C4-2B (cell line): ENCODE results near the gene SYNE2.

Source experiments
- ZFX ChIP-seq: fragments of 450-650 bp; IDR thresholded peaks from 2 replicates; pipeline ENCODE4 v1.6.1; 2017
- TF ChIP-seq, protein P1 (sequence below): fragments of 450-650 bp; conservative IDR thresholded peaks from 2 replicates; pipeline ENCODE4 v1.5.1; 2017; ENCODE audit warnings: mild to moderate bottlenecking

DNA sequence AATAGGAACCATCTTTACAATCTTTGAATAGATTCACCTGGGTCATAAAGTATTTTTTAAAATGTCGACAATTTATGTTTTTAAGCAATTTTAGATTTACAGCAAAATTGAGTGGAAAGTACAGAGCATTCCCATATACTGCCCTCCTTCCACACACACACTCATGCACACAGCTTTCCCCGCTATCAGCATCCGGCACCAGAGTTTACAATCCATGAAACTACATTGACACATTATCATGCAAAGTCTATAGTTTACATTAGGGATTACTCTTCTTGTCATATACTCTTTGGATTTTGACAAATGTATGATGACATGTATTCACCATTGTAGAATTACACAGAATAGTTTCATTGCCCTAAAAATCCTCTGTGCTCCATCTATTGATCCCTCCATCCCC, 9.0 kb upstream of the SYNE2 start:
- TF ChIP-seq, protein P1, sequence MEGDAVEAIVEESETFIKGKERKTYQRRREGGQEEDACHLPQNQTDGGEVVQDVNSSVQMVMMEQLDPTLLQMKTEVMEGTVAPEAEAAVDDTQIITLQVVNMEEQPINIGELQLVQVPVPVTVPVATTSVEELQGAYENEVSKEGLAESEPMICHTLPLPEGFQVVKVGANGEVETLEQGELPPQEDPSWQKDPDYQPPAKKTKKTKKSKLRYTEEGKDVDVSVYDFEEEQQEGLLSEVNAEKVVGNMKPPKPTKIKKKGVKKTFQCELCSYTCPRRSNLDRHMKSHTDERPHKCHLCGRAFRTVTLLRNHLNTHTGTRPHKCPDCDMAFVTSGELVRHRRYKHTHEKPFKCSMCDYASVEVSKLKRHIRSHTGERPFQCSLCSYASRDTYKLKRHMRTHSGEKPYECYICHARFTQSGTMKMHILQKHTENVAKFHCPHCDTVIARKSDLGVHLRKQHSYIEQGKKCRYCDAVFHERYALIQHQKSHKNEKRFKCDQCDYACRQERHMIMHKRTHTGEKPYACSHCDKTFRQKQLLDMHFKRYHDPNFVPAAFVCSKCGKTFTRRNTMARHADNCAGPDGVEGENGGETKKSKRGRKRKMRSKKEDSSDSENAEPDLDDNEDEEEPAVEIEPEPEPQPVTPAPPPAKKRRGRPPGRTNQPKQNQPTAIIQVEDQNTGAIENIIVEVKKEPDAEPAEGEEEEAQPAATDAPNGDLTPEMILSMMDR = no peak
- no peak for TF ChIP-seq ZFX
